Mononuclear cell (primary cell): Measurements from ENCODE around the gene GAL. TPM values are rescaled to one million over a fixed set of nuclear protein-coding genes. Genes with fewer than 3 reads are reported as not detected.

Source experiments
- H3K27me3 ChIP-seq: 2 replicates; pipeline ENCODE4 v1.6.0; 2011; ENCODE audit warnings: low read length, control low read depth; ENCODE audit not compliant: insufficient read depth
- H3K4me1 ChIP-seq: 2 replicates; pipeline ENCODE4 v1.5.1; 2011; ENCODE audit warnings: mild to moderate bottlenecking, low read length, control low read depth; ENCODE audit not compliant: insufficient read depth
- H3K4me3 ChIP-seq: 2 replicates; pipeline ENCODE4 v1.5.1; 2011; ENCODE audit warnings: mild to moderate bottlenecking, low read length, moderate library complexity
- H3K9me3 ChIP-seq: 2 replicates; pipeline ENCODE4 v1.5.1; 2011; ENCODE audit warnings: low read depth, mild to moderate bottlenecking, control low read depth, low read length
- total RNA-seq: library from RNA; depleted of rRNA; stranded (reverse); fragments of >200 nt; gene quantifications from one replicate; pipeline ENCODE4 v1.2.3, GENCODE V29; 2012

Gene GAL
- total RNA-seq, 1 donor = not detected

DNA sequence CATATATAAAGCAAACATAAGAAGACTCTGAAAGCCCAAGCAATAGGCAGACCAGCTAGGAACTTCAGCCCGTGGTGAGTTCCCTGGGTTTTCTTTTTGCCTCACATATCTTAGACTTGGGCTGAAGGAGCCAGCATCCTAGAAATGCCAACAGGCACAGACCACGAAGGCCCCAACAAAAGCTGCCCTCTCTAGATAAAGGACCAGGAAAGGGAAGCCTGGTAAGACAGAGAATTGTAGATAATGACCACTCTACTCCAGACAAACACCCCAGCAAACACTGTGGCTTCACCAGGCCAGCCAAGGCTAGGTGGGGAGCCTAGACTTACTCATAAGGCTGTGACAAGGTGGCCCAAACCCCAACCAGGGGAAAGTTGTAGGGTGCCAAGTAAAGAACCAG is 11.2 kb downstream of the GAL start:
- H3K4me3 ChIP-seq = no peak overlapping the region
- H3K27me3 ChIP-seq = peaks cover 3% of the 10 kb centered on the region
- H3K4me1 ChIP-seq = no peaks in the 10 kb centered on the region
- no peaks in the 10 kb centered on the region for H3K9me3 ChIP-seq

DNA sequence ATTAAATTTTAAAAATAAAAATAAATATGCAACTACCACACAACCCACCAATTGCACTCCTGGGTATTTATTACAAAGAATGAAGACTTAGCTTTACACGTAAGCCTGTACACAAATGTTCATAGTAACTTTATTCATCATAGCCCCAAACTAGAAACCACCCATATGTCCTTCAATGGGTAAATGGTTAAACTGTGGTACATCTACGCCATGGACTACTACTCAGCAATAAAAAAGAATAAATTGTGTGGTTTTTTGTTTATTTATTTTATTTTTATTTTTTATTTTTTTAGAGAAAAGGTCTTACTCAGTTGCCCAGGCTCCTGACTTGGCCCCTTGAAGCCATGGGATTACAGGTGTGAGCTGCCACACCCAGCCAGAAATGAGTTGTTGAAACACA is 14.6 kb downstream of the GAL start:
- H3K4me1 ChIP-seq = no peaks in the 10 kb centered on the region

DNA sequence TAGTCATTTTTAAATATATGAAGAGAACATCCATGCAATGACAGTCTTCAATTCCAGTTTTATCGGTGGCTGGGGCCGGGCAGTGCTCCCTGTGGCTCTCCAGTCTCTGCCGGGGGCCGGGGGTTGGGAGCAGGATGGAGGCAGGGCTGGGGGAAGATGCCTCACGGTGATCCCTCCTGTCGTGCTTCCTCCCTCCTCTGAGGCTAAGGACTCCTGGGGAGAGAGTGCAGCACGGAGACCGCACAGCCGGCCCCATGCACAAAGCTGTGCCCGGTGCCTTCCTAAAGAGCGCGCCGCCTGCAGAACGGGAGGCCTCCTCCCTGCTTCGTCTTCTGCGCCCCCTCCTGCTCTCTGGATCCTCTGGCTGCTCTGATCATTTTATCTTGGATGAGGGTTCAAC is 20.5 kb downstream of the GAL start:
- Histone ChIP-seq H3K27me3 (no peaks in the 10 kb centered on the region), H3K4me3 (no peak overlapping the region), H3K9me3 (no peaks in the 10 kb centered on the region), H3K4me1 (no peaks in the 10 kb centered on the region)

More for the DNA sequence above, 14.6 kb downstream of the GAL start:
- Histone ChIP-seq H3K4me3 (no peak overlapping the region), H3K27me3 (peaks cover 3% of the 10 kb centered on the region), H3K9me3 (no peaks in the 10 kb centered on the region)

DNA sequence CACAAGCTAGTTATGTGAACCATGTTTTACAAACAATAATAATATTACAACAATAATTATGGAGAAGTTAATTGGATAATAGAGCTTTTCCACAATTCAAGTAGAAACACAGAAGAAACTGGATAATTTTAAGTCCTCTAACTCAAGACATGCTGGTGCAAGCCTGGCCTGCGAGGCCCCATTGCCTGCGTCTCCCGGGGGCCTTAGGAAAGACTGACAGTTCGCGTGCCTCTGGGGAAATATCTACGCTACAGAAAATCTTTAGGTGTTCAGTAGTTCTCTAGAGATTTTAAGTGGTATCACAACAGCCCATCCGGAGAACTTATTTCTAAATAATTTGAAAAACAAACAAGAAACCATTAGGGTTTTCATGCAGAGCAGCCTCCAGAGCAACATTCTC is 23.2 kb downstream of the GAL start:
- no peaks in the 10 kb centered on the region for H3K27me3 ChIP-seq
- no peaks in the 10 kb centered on the region for H3K9me3 ChIP-seq
- no peaks in the 10 kb centered on the region for H3K4me1 ChIP-seq
- no peak overlapping the region for H3K4me3 ChIP-seq

DNA sequence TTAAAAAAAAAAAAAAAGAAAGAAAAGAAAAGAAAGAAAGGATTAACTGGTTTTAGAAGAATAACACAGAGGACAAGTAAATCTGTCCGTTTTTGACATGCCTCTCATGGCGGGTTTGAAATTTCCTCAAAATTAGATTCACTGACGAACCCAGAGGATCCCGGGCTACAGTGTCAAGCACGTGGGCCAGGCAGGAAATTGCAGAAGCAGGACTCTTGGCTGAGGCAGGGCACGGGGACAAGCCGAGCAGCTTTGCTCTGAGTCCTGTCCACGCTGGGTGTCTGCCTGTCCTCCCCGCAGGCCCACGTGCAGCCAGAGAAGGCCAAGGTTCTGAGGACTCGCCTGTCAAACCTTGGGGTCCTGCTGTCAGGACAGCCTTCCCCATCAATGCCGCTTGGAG is 24.7 kb downstream of the GAL start:
- Histone ChIP-seq H3K4me1 (no peaks in the 10 kb centered on the region), H3K4me3 (no peak overlapping the region), H3K9me3 (no peaks in the 10 kb centered on the region), H3K27me3 (no peaks in the 10 kb centered on the region)

DNA sequence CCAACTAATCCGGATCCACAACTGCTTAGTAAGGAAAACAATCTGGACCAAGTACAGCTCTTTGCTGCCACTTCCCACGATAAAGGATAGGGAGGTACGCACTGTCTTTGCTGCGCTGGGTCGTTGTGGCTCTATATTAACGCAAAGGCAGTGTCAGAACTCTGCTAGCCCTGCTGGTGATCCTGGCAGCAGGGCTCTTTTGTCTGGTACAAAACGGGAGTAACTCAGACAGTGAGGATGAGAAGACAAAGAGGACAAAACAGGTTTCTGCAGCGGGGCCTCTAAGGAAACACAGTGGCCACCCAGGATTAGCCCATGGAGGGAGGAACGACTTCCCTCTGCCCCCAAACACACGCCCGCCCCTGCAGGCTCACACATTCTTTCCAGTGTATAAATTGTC is 26.1 kb downstream of the GAL start:
- Histone ChIP-seq H3K27me3 (no peaks in the 10 kb centered on the region), H3K4me3 (no peak overlapping the region), H3K4me1 (no peaks in the 10 kb centered on the region), H3K9me3 (no peaks in the 10 kb centered on the region)

DNA sequence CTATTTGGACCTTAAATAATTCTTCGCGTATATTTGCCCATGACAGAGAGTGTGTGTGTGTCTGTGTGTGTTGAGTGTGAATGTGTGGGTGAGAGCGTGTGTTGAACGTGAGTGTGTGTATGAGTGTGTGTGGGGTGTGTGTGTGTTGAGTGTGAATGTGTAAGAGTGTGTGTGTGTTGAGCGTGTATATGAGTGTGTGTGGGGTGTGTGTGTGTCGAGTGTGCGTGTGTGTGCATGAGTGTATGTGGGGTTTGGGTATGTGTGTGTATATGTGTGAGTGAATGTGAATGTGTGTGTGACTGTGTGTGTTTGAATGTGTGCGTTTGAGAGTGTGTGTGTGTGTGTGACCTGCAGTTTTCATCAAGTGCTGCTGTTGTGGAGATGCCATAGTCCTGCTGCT is 26.8 kb downstream of the GAL start:
- Histone ChIP-seq H3K4me1 (no peaks in the 10 kb centered on the region), H3K9me3 (no peaks in the 10 kb centered on the region)

DNA sequence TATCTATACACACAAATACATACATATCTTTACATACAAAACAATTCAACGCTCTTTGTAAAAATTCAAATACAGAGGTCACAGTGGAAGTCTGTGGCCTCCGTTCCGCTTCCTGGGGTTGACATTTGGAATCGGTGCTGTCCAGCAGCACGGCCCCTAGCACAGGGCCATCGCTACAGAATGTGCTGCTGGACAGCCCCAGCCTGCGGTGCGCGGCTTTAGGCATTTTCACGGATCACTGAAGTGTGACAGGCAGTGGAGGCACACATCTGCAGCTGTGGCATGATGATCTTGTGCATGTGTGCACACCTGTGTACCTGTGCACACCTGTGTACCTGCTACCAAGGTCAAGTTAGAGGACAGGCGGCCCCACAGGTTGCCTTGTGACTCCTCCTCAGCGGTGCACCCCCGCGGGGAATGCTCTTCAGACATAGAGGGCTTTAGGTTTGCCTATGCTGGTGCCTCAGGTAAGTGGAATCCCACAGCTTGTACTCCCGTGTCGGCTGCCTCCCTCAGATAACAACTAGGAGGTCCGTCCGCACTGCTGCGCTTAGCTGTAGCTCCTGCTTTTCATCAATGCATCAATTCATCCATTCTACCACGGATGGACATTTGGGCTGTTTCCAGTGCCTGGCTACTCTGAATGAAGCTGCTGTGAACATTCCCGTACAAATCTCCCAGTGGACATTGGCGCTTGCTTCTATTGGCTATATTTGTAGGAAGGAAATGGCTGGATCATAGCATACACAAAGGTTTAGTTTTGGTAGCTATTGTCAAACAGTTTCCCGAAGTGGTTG is 29.9 kb downstream of the GAL start:
- no peaks in the 10 kb centered on the region for H3K4me1 ChIP-seq
- no peaks in the 10 kb centered on the region for H3K27me3 ChIP-seq
- H3K4me3 ChIP-seq = no peak overlapping the region
- H3K9me3 ChIP-seq = no peaks in the 10 kb centered on the region

More for the DNA sequence above, 26.8 kb downstream of the GAL start:
- H3K27me3 ChIP-seq = no peaks in the 10 kb centered on the region
- H3K4me3 ChIP-seq = no peak overlapping the region

DNA sequence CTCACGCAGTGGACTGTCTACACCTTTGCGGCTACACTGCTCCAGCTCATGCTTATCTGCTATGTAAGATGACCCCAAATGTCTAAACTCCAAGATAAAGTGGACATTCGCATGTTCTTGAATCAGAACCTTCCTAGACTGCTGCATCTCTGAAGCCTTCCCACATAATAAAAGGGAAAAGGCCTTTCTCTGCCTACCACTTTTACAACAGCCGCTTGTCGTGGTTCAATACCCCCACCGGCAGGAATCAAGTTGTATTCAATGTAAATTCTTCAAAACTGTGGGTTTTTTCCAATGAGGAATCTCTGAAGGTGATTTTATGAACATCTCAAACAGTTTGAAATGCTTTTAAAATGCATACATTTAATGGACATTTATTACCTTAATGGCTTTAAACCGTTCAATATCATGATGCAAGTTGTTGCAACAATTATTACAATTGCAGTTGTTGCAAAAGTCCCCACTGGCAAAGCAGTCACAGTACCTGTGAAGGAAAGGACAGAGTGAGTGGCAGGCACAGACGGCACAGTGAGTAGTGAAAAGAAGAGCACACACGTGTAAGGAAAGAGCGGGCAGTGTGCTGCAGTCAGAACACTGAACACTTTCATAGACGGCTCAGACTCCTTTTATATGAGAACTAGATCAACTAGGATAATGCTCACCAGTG is 31.2 kb downstream of the GAL start:
- Histone ChIP-seq H3K27me3 (no peaks in the 10 kb centered on the region), H3K9me3 (no peaks in the 10 kb centered on the region), H3K4me3 (no peak overlapping the region), H3K4me1 (no peaks in the 10 kb centered on the region)

DNA sequence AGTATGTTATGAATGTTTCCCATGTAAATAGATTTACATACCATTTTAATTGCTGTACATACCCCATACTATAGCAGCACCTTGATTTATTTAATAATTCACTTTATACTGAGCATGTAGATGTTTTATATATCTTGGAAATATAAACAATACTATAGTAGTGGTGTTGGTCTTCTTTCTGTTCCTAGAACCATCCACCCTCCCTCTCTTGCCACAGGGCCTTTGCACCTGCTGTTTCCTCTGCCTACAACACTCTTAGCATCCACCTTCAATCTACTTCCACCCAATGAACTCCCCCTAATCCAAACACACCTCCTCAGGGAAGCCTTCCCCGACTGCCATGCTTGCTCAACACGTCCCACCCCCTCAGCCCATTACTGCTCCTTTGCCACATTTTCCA is 36.7 kb downstream of the GAL start:
- Histone ChIP-seq H3K4me1 (no peaks in the 10 kb centered on the region), H3K4me3 (no peak overlapping the region), H3K9me3 (no peaks in the 10 kb centered on the region), H3K27me3 (no peaks in the 10 kb centered on the region)

DNA sequence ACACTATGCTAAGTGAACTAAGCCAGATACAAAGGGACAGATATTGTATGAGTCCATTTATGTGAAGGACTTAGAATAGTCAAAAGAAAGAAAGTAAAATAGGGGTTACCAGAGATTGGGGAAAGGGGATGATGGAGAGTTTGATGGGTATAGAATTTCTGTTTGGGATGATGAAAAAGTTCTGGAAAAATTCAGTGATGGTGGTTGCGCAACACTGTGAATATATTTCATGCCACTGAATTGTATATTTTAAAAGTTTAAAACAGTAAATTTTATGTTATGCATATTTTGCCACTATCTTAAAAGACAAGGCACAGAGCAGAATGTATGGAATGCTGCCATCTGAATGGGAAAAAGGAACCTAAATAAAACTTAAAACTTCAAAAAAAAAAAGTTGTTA is 37.8 kb downstream of the GAL start:
- H3K9me3 ChIP-seq = no peaks in the 10 kb centered on the region
- no peaks in the 10 kb centered on the region for H3K4me1 ChIP-seq
- H3K4me3 ChIP-seq = no peak overlapping the region
- no peaks in the 10 kb centered on the region for H3K27me3 ChIP-seq

DNA sequence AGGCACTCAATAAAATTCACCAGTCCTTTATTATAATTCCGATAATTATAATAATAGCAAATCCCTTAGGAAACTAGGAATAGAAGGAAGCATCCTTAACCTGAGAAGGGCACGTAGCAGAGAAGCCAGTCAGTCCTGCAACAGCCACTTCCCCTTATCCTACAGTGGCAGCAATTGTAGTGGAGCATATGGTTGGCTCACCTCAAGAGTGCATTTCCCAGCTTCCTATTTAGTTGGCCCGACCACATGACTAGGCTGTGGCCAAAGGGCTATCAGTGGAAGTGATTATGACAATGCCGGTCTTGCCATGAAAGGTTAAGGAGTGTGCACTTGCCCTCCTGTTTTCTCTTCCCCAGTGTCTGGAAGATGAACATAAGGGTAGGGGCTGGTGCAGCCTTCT is 39.9 kb downstream of the GAL start:
- H3K4me1 ChIP-seq = no peaks in the 10 kb centered on the region
- no peak overlapping the region for H3K4me3 ChIP-seq
- H3K9me3 ChIP-seq = no peaks in the 10 kb centered on the region
- no peaks in the 10 kb centered on the region for H3K27me3 ChIP-seq

DNA sequence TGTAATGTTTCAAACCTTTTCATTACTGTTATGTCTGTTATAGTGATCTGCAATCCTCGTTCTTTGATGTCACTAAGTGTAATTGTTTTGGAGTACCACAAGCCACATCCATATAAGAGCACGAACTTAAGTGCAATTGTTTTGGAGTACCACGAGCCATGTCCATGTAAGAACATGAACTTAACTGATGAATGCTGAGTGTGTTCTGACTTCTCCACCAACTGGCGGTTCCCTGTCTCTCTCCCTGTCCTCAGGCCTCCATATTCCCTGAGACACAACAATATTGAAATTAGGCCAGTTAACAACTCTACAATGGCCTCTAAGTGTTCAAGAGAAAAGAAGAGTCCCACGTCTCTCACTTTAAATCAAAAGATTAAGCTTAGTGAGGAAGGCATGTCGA is 43.4 kb downstream of the GAL start:
- peaks cover 3% of the 10 kb centered on the region for H3K4me1 ChIP-seq
- no peaks in the 10 kb centered on the region for H3K9me3 ChIP-seq

DNA sequence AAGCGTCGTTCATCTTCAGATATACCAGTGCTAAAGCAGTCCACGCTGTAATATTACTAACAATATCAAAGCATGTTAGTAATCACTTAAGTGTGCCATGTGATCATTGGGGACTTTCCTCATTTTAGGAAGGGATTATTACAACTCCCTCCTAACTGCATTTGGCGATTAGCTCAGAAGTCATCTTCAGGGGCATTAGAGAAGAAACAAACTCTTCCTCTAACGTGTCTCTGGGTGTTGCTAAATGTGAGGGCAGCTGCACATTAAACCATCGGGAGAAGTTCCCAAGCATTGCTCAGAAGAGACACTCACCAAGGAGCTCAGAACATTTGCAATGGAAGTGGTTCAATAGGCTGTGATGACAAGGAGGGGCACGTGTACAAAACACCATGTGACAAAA is 49.8 kb downstream of the GAL start:
- H3K4me3 ChIP-seq = no peak overlapping the region
- H3K27me3 ChIP-seq = no peaks in the 10 kb centered on the region
- peaks cover 37% of the 10 kb centered on the region for H3K4me1 ChIP-seq
- no peaks in the 10 kb centered on the region for H3K9me3 ChIP-seq

More for the DNA sequence above, 43.4 kb downstream of the GAL start:
- Histone ChIP-seq H3K27me3 (no peaks in the 10 kb centered on the region), H3K4me3 (no peak overlapping the region)

DNA sequence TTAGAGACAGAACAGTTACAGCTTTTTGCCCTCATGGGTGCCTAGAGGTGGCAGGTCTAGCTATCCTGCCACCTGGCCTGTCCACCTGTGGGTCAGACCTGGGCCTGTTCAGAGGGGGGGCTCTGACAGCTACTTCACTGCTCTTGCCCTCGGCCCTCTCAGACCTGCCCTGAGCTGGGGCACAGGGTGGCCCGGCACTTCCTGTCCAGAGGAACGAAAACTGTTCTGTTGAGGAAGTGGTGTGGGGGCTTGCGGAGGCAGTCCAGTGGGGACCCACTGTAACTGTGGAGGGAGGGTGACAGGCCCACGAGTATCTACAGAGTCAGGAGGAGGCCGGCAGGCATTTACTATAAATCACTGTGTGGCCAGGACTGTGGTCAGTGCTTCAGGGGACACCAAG is 50.8 kb downstream of the GAL start:
- Histone ChIP-seq H3K27me3 (no peaks in the 10 kb centered on the region), H3K4me3 (no peak overlapping the region), H3K4me1 (peaks cover 37% of the 10 kb centered on the region), H3K9me3 (no peaks in the 10 kb centered on the region)

DNA sequence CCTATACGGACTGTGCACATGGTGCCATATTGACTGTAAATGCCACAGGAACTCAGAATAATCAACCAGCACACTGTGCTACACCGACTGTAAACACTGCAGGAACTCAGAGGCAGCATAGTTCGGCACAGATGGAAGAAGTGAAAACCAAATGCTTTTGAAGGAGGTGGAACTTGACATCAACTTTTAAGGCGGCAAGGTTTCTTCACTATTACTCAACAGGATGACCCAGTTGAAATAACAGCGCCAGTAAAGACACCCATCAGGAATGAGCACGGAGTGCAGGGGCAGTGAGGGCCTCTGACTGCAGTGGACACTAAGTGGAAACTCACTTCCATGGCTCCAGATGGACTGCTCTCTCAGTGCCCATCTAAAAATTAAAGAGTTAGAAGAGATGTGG is 51.3 kb downstream of the GAL start:
- Histone ChIP-seq H3K27me3 (no peaks in the 10 kb centered on the region), H3K4me1 (peaks cover 37% of the 10 kb centered on the region), H3K4me3 (no peak overlapping the region), H3K9me3 (no peaks in the 10 kb centered on the region)
